ENCODE results near the gene OPN3. TPM values are rescaled to one million over a fixed set of nuclear protein-coding genes. Genes with fewer than 3 reads are reported as not detected.

The OPN3 gene
- total RNA-seq, 1 donor from 2014 or later, result 15.1 TPM

- H3K36me3 Mint-ChIP-seq (ENCODE audit: low read depth), result no peaks in the 10 kb centered on the region
- H3K4me3 Mint-ChIP-seq (ENCODE audit: low read depth), result no peak overlapping the region
- H3K27ac Mint-ChIP-seq, result no peak overlapping the region
- no peak for DNase-seq (ENCODE audit: low spot score)
- H3K9me3 Mint-ChIP-seq, result no peaks in the 10 kb centered on the region
- peaks cover 22% of the 10 kb centered on the region for H3K4me1 Mint-ChIP-seq (ENCODE audit: low read depth)
- H3K27me3 Mint-ChIP-seq (ENCODE audit: low read depth), result no peaks in the 10 kb centered on the region
- intact Hi-C loops (cut with micrococcal nuclease), result loop anchor here (1.0 to 5.0 kb wide), 5 partner anchors 16 to 406 kb away; partner anchors contain the start of genes KMO and MAP1LC3C
Observed at GRCh38 chr1:241611063-241611462, 29.1 kb downstream of the OPN3 start.

DNA sequence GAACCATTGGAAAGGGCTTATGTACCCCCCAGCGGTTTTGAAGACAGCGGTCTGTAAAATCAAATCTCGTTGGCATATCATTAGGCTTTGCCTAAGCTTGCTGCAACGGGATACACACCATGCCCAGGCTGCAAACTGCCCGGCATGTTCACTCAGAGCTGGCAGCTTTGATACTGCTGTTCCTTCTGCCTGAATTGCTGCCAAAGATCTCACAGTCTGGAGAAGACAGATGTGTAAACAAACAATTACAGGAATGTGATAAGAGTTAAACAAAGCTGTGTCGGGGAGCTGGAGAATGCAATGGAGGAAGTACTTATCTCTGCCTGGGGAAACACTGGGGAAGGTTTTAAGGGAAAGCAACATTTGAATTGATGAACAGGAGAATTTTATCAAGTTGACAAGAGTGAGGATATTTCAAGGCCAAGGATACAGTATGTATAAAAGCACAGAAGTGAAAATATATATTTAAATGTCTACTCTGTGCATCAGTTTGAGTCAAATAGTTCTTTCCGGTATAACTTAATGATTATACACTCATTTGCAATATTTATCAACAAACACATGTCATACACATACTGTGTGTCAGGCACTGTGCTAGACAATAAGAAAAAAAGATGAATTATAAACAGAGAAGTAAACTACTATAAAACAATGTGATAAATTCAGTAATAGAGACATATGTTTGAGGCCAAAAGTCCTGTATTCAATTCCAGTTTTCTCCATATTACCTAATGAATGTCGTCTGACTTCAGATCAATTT lies 29.9 kb downstream of the OPN3 start:
- H3K4me3 Mint-ChIP-seq (ENCODE audit: low read depth), result no peak overlapping the region
- H3K27ac Mint-ChIP-seq, result no peak overlapping the region
- DNase-seq (ENCODE audit: low spot score), result no peak
- no peaks in the 10 kb centered on the region for H3K9me3 Mint-ChIP-seq
- no peaks in the 10 kb centered on the region for H3K27me3 Mint-ChIP-seq (ENCODE audit: low read depth)
- H3K4me1 Mint-ChIP-seq (ENCODE audit: low read depth), result peaks cover 22% of the 10 kb centered on the region
- intact Hi-C loops (cut with micrococcal nuclease), result loop anchor here (2.0 to 5.0 kb wide), 3 partner anchors 78 to 407 kb away; partner anchors contain the start of genes KMO and MAP1LC3C
- H3K36me3 Mint-ChIP-seq (ENCODE audit: low read depth), result no peaks in the 10 kb centered on the region

DNA sequence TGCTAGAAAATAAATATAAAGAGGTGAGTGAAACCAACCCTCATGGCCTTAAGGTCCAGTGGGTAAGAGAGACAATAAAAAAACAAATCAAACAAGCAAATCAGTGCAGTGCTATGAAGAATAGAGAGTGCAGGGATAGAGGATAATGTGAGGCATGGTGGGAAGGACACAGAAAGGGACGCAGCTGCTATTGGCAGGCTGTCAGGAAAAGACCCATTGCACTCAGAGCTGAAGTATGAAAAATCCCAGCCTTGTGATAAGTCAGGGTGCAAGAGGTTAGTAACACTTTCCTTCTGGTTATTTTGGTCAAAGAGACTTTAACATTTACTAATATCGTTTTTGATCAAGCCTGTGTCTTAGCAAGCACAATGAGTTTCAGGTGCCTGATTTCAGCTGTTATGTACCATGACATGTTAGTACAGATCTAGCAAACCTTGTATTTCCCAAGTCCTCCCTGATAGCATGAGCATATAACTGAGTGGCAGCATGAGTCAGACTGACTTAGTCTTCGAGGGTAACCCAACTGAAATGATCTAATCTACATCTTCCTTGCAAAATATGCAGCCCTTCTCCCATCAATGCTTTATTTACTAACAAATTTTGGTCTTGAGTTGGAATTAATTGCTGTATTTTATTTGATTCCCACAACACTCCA lies 31.7 kb downstream of the OPN3 start:
- intact Hi-C loops (cut with micrococcal nuclease), result loop anchor here (2.0 kb wide), 1 partner anchor 16 kb away; no protein-coding TSS in a partner anchor
- H3K27me3 Mint-ChIP-seq (ENCODE audit: low read depth), result no peaks in the 10 kb centered on the region
- DNase-seq (ENCODE audit: low spot score), result no peak

GRCh38 chr1:241607497-241607896 lies 32.7 kb downstream of the OPN3 start:
- H3K4me1 Mint-ChIP-seq (ENCODE audit: low read depth), result peaks cover 8% of the 10 kb centered on the region
- H3K27me3 Mint-ChIP-seq (ENCODE audit: low read depth), result no peaks in the 10 kb centered on the region
- intact Hi-C loops (cut with micrococcal nuclease), result no loop called here
- H3K9me3 Mint-ChIP-seq, result no peaks in the 10 kb centered on the region
- H3K27ac Mint-ChIP-seq, result no peak overlapping the region
- no peak overlapping the region for H3K4me3 Mint-ChIP-seq (ENCODE audit: low read depth)
- H3K36me3 Mint-ChIP-seq (ENCODE audit: low read depth), result peaks cover 10% of the 10 kb centered on the region
- DNase-seq (ENCODE audit: low spot score), result no peak

More for the DNA sequence above, 31.7 kb downstream of the OPN3 start:
- Mint-ChIP-seq H3K4me1 (ENCODE audit: low read depth) (peaks cover 15% of the 10 kb centered on the region), H3K27ac (no peak overlapping the region), H3K9me3 (no peaks in the 10 kb centered on the region), H3K4me3 (ENCODE audit: low read depth) (no peak overlapping the region), H3K36me3 (ENCODE audit: low read depth) (peaks cover under 1% of the 10 kb centered on the region)

DNA sequence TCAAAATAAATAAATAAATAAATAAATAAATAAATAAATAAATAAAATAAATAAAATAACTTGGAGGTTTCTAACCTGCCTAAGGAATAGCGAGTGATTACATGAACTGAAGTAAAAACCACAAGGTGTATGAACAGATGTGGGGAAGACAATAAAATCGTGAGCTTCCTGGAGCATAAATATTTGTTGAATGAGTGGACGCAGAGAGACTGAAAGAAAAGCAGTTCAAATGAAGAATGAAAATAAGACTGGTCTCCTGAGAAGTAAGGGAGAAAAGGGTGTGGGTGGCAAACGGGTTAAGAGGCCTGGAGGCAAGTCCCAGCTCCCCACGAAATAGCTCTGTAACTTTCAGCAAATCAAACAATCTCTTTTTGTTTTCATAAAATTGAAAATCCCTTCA lies 33.6 kb downstream of the OPN3 start:
- peaks cover 17% of the 10 kb centered on the region for H3K36me3 Mint-ChIP-seq (ENCODE audit: low read depth)
- DNase-seq (ENCODE audit: low spot score), result no peak
- peaks cover 6% of the 10 kb centered on the region for H3K4me1 Mint-ChIP-seq (ENCODE audit: low read depth)
- H3K9me3 Mint-ChIP-seq, result no peaks in the 10 kb centered on the region
- H3K27ac Mint-ChIP-seq, result no peak overlapping the region
- no peaks in the 10 kb centered on the region for H3K27me3 Mint-ChIP-seq (ENCODE audit: low read depth)
- no peak overlapping the region for H3K4me3 Mint-ChIP-seq (ENCODE audit: low read depth)
- intact Hi-C loops (cut with micrococcal nuclease), result no loop called here

- Mint-ChIP-seq H3K4me3 (ENCODE audit: low read depth) (no peak overlapping the region), H3K27me3 (ENCODE audit: low read depth) (no peaks in the 10 kb centered on the region), H3K9me3 (no peaks in the 10 kb centered on the region), H3K27ac (no peak overlapping the region), H3K4me1 (ENCODE audit: low read depth) (peaks cover 11% of the 10 kb centered on the region), H3K36me3 (ENCODE audit: low read depth) (peaks cover 17% of the 10 kb centered on the region)
- no peak for DNase-seq (ENCODE audit: low spot score)
- intact Hi-C loops (cut with micrococcal nuclease), result no loop called here
Observed at GRCh38 chr1:241605146-241605805, 34.9 kb downstream of the OPN3 start.

DNA sequence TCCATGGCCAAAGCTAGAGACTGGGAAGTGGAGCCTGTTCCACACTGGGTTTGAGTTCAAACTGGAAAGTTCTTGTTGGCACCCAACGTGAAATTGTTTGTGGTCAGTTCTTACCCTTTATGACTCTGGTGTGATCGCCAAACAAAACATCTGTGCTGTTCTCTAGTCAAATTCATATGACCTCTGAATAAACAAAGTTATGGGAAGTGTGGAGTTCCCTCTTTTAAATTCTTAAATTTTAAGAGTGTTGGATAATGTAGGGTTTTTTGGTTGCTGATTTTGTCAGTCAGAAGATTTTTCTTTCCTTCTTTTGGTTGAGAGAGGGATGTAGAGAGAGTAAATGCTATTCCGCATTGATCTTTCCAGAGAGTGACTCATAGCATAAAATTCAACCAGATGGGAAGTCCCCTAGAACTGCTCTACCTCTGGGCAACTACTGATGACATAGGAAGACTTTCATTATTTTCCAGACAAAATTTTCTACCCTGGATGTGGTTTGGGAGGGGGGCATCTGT lies 36.4 kb downstream of the OPN3 start:
- Mint-ChIP-seq H3K4me1 (ENCODE audit: low read depth) (peaks cover 10% of the 10 kb centered on the region), H3K27ac (no peak overlapping the region), H3K36me3 (ENCODE audit: low read depth) (peaks cover 17% of the 10 kb centered on the region), H3K27me3 (ENCODE audit: low read depth) (no peaks in the 10 kb centered on the region), H3K9me3 (no peaks in the 10 kb centered on the region), H3K4me3 (ENCODE audit: low read depth) (no peak overlapping the region)
- no peak for DNase-seq (ENCODE audit: low spot score)
- intact Hi-C loops (cut with micrococcal nuclease), result no loop called here

GRCh38 chr1:241600496-241600901 lies 39.7 kb downstream of the OPN3 start:
- no peaks in the 10 kb centered on the region for H3K27me3 Mint-ChIP-seq (ENCODE audit: low read depth)
- H3K4me3 Mint-ChIP-seq (ENCODE audit: low read depth), result no peak overlapping the region
- peaks cover 17% of the 10 kb centered on the region for H3K36me3 Mint-ChIP-seq (ENCODE audit: low read depth)
- intact Hi-C loops (cut with micrococcal nuclease), result no loop called here
- H3K4me1 Mint-ChIP-seq (ENCODE audit: low read depth), result peaks cover 6% of the 10 kb centered on the region
- no peak overlapping the region for H3K27ac Mint-ChIP-seq
- no peaks in the 10 kb centered on the region for H3K9me3 Mint-ChIP-seq
- no peak for DNase-seq (ENCODE audit: low spot score)

- H3K9me3 Mint-ChIP-seq, result no peaks in the 10 kb centered on the region
- peaks cover 23% of the 10 kb centered on the region for H3K36me3 Mint-ChIP-seq (ENCODE audit: low read depth)
- intact Hi-C loops (cut with micrococcal nuclease), result no loop called here
- no peak overlapping the region for H3K4me3 Mint-ChIP-seq (ENCODE audit: low read depth)
- H3K27ac Mint-ChIP-seq, result no peak overlapping the region
- DNase-seq (ENCODE audit: low spot score), result no peak
- peaks cover 6% of the 10 kb centered on the region for H3K4me1 Mint-ChIP-seq (ENCODE audit: low read depth)
- no peaks in the 10 kb centered on the region for H3K27me3 Mint-ChIP-seq (ENCODE audit: low read depth)
Observed at GRCh38 chr1:241598249-241598648, 41.9 kb downstream of the OPN3 start.

DNA sequence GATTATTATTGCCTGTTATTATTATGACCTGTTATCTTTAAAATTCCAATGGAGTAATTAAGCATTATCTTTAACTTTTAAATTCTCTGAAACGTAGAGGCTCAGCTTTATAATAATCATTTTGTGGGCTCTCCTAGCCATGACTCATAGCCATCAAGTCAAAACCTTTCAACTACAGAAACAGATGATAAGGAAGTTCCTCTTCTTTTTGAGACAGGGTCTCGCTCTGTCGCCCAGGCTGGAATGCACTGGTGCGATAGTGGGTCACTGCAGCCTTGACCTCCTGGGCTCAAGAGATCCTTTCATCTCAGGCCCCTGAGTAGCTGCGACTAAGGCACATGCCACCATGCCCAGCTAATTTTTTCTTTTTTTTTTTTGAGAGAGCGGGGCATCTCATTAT lies 43.5 kb downstream of the OPN3 start:
- Mint-ChIP-seq H3K9me3 (no peaks in the 10 kb centered on the region), H3K27ac (no peak overlapping the region), H3K4me3 (ENCODE audit: low read depth) (no peak overlapping the region), H3K36me3 (ENCODE audit: low read depth) (peaks cover 11% of the 10 kb centered on the region), H3K4me1 (ENCODE audit: low read depth) (peaks cover 16% of the 10 kb centered on the region), H3K27me3 (ENCODE audit: low read depth) (no peaks in the 10 kb centered on the region)
- intact Hi-C loops (cut with micrococcal nuclease), result no loop called here
- DNase-seq (ENCODE audit: low spot score), result no peak

DNA sequence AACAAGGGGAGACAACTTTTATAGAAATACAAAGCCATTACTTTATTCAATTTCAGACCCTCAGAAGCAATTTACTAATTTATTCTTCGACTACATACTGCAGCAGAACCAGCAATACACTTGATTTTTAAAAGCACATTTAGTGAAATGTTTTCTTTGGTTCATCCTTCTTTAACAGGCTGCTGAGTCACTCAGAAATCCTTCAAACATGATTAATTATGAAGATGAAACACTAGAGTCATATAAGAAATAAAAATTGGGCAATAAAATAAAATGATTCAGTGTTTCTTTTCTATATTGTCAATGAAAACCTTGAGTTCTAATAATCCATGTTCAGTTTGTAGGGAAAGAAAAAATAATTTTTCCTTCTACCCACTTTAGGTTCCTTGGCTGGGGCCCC lies 47.0 kb downstream of the OPN3 start:
- H3K36me3 Mint-ChIP-seq (ENCODE audit: low read depth), result peaks cover 10% of the 10 kb centered on the region
- no peaks in the 10 kb centered on the region for H3K9me3 Mint-ChIP-seq
- peaks cover 20% of the 10 kb centered on the region for H3K4me1 Mint-ChIP-seq (ENCODE audit: low read depth)
- intact Hi-C loops (cut with micrococcal nuclease), result loop anchor here (2.0 kb wide), 1 partner anchor 16 kb away; no protein-coding TSS in a partner anchor
- no peak overlapping the region for H3K4me3 Mint-ChIP-seq (ENCODE audit: low read depth)
- H3K27ac Mint-ChIP-seq, result no peak overlapping the region
- no peaks in the 10 kb centered on the region for H3K27me3 Mint-ChIP-seq (ENCODE audit: low read depth)
- DNase-seq (ENCODE audit: low spot score), result no peak

- intact Hi-C loops (cut with micrococcal nuclease), result loop anchor here (1.0 to 2.0 kb wide), 3 partner anchors 16 to 61 kb away; no protein-coding TSS in a partner anchor
- H3K4me3 Mint-ChIP-seq (ENCODE audit: low read depth), result no peak overlapping the region
- H3K27me3 Mint-ChIP-seq (ENCODE audit: low read depth), result no peaks in the 10 kb centered on the region
- no peaks in the 10 kb centered on the region for H3K9me3 Mint-ChIP-seq
- no peak for DNase-seq (ENCODE audit: low spot score)
- peaks cover 20% of the 10 kb centered on the region for H3K4me1 Mint-ChIP-seq (ENCODE audit: low read depth)
- H3K36me3 Mint-ChIP-seq (ENCODE audit: low read depth), result peaks cover 10% of the 10 kb centered on the region
- H3K27ac Mint-ChIP-seq, result peak overlapping the region; percentile 53
Observed at GRCh38 chr1:241592273-241592958, 47.8 kb downstream of the OPN3 start.

Measured in activated T-helper 2 cell treated with anti-CD3 and anti-CD28 coated beads, Interferon-gamma antibody, Interleukin-2, Interleukin-4, amounts not matched to agents 10 μg/mL and 5 μg/mL and 100 μg/mL, durations not matched to agents 14 hours and 24 hours and 36 hours (primary cell).